GM06990 (cell line): Measurements from ENCODE around the gene GNB1.

Source experiments
- DNase-seq: peaks from one replicate; pipeline ENCODE4 v3.0.0-alpha.2; 2011; ENCODE audit not compliant: insufficient read length; ENCODE audit errors: extremely low read depth
- H3K27me3 ChIP-seq: replicated peaks from 2 replicates; pipeline ENCODE4 v1.6.0; 2011; ENCODE audit warnings: low read length; ENCODE audit not compliant: control insufficient read depth, insufficient read depth
- H3K36me3 ChIP-seq: 2 replicates; pipeline ENCODE4 v1.5.1; 2011; ENCODE audit warnings: low read length; ENCODE audit not compliant: control insufficient read depth, insufficient read depth
- H3K4me3 ChIP-seq: replicated peaks from 2 replicates; pipeline ENCODE4 v1.5.1; 2011; ENCODE audit warnings: low read depth, mild to moderate bottlenecking, control low read depth, low read length
- CTCF ChIP-seq: IDR thresholded peaks from 2 replicates; pipeline ENCODE4 v1.5.1; 2011; ENCODE audit warnings: low read length, control low read depth, mild to moderate bottlenecking, inconsistent platforms; ENCODE audit not compliant: insufficient read depth, poor library complexity, severe bottlenecking

Gene GNB1

GRCh38 chr1:1880617-1881312 lies 10.1 kb downstream of the GNB1 start:
- Histone ChIP-seq H3K4me3 (no peak overlapping the region), H3K27me3 (no peaks in the 10 kb centered on the region), H3K36me3 (peaks cover 7% of the 10 kb centered on the region)
- no peak for DNase-seq
- TF ChIP-seq CTCF, result no peak

GRCh38 chr1:1879942-1880341 lies 10.9 kb downstream of the GNB1 start:
- no peak for TF ChIP-seq CTCF
- Histone ChIP-seq H3K4me3 (no peak overlapping the region), H3K36me3 (peaks cover 7% of the 10 kb centered on the region), H3K27me3 (no peaks in the 10 kb centered on the region)
- no peak for DNase-seq

GRCh38 chr1:1877865-1878436 lies 12.9 kb downstream of the GNB1 start:
- no peak overlapping the region for H3K4me3 ChIP-seq
- DNase-seq, result no peak
- H3K36me3 ChIP-seq, result peaks cover 15% of the 10 kb centered on the region
- no peak for TF ChIP-seq CTCF
- H3K27me3 ChIP-seq, result no peaks in the 10 kb centered on the region

- DNase-seq, result no peak
- no peaks in the 10 kb centered on the region for H3K27me3 ChIP-seq
- no peak overlapping the region for H3K4me3 ChIP-seq
- TF ChIP-seq CTCF, result no peak
- peaks cover 18% of the 10 kb centered on the region for H3K36me3 ChIP-seq
These were observed 14.5 kb downstream of the GNB1 start for GRCh38 chr1:1876335-1876930.

GRCh38 chr1:1875932-1876331 lies 15.0 kb downstream of the GNB1 start:
- no peaks in the 10 kb centered on the region for H3K27me3 ChIP-seq
- TF ChIP-seq CTCF, result no peak
- H3K36me3 ChIP-seq, result peaks cover 18% of the 10 kb centered on the region
- no peak for DNase-seq
- H3K4me3 ChIP-seq, result no peak overlapping the region
